ENCODE results near the gene RBM20.
"Not testable (repeated sequence)": the region's sequence is repeated elsewhere in the genome, so short reads cannot be mapped to it uniquely, and the experiment has no call there.

The RBM20 gene

DNA sequence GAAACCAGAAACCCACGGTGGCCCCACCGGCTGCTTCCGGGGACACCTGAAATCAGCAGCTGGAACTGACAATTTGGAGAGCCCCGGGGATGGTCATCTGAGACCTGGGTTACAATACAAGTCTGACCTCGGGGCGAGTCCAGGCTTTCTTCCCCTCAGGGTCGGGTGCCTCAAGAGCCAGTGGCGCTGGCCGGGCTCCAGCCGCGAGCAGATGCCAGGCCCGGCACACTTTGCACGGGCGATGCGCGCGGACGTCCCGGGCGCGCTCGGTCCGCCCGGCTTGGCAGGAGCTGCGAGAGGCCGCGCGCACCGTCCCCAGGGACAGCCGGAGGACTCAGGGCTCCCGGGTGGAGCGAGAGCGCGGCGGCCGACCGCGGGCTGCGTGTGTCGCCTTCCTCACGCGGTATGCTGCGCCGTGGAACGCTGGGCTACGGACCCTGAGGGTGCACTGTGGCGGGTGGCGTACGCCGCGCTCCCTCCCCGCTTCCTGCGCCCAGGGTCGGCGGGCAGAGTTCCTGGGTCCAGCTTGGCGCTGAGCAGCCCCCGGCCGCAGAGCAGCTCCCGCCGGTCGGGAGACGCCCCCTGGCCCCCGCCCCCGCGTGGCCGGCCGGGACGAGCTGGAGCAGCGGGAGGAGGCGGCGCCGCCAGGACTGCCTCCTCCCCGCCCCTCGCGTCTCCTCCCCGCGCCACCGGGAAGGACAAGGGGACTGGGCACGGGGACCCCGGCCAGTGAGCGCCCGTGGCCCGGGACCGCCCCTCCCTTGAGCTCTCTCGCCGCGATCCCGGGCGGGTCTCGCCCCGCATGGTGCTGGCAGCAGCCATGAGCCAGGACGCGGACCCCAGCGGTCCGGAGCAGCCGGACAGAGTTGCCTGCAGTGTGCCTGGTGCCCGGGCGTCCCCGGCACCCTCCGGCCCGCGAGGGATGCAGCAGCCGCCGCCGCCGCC is at the start of gene RBM20:
TSS of gene RBM20 (plus strand) at position 684 of the 945 bp plus-strand sequence. CDS start at position 803, 119 bp downstream.
- in situ Hi-C loops (cut with MboI; ENCODE audit: low sequenced_read_pairs) = no loop called here

DNA sequence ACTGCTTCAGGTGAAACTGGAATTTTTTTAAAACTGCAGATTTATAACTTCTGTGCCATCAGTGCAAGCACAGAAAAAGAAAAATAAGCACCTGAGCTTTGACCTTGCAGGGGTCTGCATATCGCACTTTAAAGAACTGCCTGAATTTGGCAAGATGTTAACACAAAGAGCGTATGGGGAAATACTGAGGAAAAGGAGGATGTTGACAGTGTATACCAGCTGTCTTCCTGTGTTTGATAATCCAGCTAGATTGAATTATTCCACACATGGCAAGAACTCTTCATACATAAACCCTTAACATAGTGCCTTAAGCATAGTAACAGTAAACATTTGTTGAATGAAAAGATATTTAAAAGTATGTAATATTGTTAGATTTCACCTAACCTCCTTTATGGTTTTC is 46.7 kb upstream of the RBM20 start:
- in situ Hi-C loops (cut with MboI; ENCODE audit: low sequenced_read_pairs) = no loop called here

DNA sequence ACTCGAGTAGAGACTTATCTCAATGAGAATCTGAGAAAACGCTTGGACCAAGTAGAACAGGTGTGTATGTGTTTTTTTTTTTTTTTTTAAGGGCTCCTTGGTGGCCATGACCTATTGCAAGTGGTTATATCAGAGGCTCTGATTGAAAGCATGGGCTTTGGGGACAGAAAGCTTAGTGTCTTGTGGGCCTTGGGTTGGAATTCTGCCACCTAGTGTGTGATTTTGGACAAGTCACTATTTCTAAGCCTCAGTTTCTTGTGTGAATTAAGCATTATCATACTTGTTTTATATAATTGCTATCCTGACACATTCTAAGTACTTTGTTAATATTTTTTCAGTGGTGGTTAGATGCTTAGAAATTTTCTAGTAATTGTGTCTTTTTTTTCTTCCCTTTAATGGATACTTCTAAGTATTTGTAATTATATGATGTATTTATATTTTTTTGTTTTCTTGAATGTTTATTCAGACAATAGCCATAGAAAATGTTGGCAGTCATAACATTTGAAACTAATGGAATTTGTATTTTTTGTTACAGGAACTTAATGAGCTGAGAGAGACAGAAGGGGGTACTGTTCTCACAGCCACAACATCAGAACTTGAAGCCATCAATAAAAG is 43.5 kb upstream of the RBM20 start:
- in situ Hi-C loops (cut with MboI; ENCODE audit: low sequenced_read_pairs) = no loop called here

DNA sequence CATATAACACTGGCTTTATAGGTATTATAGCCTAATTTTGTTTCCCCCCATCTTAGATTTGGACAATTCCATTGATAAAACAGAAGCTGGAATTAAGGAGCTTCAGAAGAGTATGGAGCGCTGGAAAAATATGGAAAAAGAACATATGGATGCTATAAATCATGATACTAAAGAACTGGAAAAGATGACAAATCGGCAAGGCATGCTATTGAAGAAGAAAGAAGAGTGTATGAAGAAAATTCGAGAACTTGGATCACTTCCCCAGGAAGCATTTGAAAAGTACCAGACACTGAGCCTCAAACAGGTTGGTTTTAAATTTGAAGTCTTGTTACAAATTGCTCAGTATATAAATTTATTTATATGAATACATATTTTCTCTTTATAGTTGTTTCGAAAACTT is 42.6 kb upstream of the RBM20 start:
- in situ Hi-C loops (cut with MboI; ENCODE audit: low sequenced_read_pairs) = no loop called here

DNA sequence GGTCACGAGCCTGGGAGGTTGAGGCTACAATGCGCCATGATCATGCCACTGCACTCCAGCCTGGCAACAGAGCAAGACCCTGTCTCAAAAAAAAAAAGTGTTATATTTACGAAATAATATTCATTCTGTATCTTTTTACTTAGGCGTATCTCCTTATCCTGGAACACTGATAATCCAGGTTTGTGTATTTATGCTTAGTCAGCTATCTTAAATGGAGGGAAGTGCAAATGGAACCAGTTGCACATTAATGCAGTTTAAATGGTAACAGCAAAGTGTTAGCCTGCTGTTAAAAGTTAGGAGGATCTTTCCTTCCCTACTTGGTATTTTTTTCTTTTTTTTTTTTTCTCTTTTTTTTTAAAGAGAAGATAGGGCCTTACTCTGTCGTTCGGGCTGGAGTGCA is 36.0 kb upstream of the RBM20 start:
- in situ Hi-C loops (cut with MboI; ENCODE audit: low sequenced_read_pairs) = no loop called here

DNA sequence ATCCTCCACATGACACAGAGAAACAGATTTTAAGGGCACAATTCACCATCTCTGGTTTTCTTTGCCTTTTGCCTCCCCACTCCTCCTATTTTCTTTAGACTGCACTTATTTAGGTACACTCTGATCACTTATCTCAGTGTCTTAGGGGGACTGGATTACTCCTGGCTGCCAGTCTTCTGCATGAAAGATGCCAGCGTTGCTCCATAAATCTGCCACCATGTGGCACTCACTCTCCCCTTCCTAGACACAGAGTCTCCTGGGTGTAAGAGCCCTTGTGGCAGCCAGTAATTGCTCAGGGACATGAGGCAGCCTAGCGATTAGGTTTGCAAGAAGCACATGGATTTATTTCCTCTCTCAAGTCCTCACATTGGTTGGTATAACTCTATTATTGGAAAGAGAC is 34.5 kb upstream of the RBM20 start:
- in situ Hi-C loops (cut with MboI; ENCODE audit: low sequenced_read_pairs) = no loop called here

DNA sequence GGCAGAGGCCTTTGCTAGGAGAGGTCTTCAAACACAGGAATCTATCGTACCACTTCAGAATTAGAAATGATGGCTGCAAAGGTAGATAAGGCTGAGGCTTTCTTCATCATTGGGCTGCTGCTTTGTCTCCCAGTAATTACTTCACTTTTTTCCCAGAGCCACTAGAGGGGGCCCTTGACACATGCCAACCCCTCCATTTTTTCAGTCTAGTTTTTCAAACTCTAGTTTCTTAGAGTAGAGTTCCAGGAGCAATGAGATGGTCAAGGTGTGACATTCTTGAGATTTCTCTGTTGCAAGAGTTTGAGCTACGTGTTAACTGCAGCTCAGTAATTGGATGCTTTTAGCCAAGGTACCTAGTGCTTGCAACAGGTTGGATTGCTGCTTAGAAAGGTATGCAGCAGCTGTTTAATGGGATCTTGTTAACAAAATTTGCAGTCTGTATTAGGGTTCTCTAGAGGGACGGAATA is 33.8 kb upstream of the RBM20 start:
- in situ Hi-C loops (cut with MboI; ENCODE audit: low sequenced_read_pairs) = no loop called here

DNA sequence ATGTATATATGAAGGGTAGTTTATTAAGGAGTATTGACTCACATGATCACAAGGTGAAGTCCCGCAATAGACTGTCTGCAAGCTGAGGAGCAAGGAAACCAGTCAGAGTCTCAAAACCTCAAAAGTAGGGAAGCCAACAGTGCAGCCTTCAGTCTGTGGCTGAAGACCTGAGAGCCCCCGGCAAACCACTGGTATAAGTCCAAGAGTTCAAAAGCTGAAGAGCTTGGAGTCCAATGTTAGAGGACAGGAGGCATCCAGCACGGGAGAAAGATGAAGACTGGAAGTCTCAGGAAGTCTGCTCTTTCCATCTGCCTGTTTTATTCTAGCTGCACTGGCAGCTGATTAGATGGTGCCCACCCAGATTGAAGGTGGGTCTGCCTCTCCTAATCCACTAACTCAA is 33.4 kb upstream of the RBM20 start:
- in situ Hi-C loops (cut with MboI; ENCODE audit: low sequenced_read_pairs) = not testable (repeated sequence)

DNA sequence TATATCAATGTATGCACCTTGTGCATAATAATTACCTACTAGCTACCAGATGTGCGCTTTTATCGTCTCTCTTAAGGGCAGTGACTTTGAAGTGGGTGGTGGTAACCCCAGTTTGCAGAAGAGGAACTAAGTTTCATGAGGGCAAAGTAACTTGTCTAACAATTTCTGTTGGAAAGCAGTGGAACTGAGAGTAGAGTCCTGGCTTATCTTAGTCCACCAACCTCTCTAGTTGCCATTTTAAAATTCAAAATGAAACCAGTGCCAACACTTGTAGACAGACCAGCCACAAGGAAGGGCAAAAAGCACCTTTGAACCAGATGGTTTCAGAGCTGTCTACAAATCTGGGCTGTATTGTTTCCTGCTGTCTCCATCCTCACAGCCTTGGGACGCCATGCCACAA is 32.0 kb upstream of the RBM20 start:
- in situ Hi-C loops (cut with MboI; ENCODE audit: low sequenced_read_pairs) = no loop called here

DNA sequence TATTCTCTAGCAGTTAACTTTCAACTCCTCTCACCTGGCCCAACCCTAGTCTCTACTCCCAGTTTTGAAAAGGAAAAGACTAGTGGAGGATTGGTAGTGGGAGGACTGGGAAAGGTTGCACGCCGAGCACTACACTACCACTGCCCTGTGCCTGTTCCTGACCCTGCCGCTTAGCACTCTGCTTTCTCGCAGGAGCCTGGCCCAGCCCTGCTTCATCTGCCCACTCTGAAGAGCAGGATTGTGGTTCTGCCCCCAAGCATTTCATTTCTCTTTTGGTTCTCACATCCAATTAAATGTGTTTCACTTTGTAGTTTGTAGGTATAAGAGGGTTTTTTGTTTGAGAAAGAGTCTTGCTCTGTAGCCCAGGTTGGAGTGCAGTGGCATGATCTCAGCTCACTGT is 31.5 kb upstream of the RBM20 start:
- in situ Hi-C loops (cut with MboI; ENCODE audit: low sequenced_read_pairs) = no loop called here

DNA sequence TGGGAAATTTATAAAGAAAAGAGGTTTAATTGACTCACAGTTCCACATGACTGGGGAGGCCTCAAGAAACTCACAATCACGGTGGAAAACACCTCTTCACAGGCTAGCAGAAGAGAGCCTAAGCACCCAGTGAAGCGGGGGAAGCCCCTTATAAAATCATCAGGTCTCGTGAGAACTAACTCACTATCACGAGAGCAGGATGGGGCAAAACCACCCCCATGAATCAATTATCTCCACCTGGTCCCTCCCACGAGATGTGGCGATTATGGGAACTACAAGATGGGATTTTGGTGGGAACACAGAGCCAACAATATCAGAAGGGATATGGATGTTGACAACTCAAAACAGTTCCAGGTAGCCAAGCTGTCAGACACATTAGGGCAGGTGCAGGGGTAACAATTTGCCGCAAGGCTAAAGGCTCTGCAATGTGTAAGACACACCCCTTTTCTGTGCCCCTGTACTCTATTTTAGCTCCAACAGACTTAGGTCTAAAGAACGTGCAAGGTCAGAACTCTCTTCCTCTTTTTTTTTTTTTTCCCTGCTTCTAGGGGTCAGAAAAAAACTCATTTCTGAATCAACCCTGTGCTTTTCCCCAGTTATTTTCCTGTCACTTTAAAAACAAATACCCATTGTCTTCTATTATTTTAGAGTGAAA is 30.7 kb upstream of the RBM20 start:
- in situ Hi-C loops (cut with MboI; ENCODE audit: low sequenced_read_pairs) = no loop called here

DNA sequence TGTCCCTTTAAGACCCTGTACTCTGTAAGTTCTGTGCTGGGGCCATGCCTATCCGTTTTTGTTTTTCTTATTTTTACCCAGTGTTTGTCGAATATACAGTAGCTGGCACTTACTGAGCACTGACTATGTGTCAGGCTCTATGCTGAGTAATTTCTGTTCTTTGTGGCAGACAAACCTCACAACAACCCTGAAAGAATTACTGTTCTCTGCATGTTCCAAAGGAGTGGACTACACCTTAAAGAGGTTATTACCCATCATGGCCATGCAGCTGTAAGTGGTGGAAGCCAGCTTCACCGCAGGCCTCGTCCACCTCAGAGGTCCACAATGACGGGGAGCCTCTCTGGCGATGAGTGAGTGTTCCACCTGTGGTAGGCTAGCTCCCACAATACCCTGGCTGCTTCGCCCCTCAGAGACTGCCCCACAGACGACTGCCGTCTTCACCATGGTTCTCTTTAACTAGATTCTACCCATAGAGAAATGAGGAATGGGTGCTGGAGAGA is 30.1 kb upstream of the RBM20 start:
- in situ Hi-C loops (cut with MboI; ENCODE audit: low sequenced_read_pairs) = no loop called here

DNA sequence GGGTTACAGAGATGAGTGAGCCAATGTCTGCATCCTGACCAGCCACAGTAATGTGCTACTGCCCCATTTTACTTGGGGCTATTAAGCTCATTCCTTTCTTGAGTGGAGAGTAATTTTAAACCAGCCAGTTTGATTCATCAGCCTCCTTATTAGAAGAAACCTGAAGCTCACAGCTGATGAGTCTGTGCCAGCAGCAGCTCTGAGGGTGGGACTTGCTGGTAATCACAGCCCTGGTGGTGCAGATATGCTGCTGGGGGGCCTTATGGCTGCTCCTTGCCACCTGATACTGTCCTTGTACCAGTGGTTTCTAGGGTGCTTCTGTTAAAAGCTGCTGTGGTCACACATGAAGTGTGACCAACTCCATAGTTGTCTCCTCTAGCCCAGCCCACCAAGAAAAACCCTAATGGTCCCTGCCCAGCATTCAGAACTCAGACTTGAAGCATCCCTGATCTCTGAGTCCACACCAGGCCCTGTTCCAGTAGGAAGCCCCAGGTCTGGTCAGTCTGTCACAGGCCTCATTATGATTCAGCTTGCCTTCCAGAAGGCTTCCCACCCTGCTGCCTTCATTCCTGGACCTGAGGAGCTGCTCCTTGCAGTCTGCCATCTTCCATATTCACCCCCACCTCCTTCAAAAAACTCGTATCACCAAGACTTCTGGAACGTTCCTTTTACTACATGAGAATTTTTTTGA is 28.9 kb upstream of the RBM20 start:
- in situ Hi-C loops (cut with MboI; ENCODE audit: low sequenced_read_pairs) = no loop called here

DNA sequence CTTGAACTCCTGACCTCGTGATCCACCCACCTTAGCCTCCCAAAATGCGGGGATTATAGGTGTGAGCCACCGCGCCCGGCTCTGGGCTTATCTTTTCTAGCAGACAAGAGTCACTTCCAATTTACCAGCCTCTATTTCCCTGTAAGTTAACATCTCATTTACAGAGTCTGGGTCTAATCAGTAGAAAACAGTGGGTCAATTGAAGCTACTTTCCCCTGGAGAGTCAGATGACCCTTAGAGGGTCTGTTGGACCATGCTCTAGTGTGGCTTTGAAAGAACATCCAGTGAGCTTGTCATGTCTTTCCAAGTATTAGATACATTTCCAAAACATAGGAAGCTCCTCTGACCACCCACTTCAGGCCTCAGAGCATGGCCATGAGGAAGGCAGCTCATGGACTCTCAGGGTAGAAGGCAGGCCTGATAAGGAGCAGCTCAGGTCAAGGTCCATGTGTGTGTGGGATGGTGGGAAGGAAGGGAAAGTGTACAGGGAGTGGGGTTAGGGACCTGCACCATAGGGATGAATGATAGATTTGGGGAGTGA is 27.6 kb upstream of the RBM20 start:
- in situ Hi-C loops (cut with MboI; ENCODE audit: low sequenced_read_pairs) = no loop called here

DNA sequence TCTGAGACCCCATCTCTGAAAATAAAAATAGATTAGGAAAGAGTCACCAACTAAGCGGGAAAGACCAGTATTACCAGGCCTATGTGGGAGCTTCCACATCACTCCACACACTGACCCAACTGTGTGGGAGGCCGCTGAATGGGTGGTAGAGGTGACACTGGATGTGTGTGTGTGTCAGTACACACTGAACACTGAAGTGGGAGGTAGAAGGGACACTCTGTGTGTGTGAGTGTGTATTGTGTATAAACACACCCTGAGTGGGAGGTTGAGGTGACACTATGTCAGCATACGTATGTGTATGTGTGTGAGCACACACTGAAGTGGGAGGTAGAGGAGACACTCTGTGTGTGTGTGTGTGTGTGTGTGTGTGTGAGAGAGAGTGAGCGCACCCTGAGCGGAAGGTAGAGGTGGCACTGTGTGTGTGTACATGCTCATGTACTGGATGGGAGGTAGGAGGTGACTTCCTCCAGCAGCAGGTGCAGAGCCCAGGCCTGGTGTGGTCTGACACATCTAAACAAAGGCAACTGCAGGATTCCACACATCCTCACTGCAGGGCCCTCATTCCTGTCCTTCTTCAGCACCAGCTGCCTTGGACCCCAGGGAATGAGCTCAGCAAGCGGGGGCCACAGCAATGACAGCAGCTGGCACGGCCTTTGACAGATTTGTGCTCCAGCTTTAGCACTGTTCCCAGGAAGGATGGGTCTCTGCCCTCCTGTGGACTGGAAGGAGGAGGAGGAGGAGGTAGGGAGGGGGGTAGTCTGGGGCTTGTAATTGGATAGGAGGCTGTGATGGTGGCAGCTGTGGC is 26.5 kb upstream of the RBM20 start:
- in situ Hi-C loops (cut with MboI; ENCODE audit: low sequenced_read_pairs) = no loop called here

DNA sequence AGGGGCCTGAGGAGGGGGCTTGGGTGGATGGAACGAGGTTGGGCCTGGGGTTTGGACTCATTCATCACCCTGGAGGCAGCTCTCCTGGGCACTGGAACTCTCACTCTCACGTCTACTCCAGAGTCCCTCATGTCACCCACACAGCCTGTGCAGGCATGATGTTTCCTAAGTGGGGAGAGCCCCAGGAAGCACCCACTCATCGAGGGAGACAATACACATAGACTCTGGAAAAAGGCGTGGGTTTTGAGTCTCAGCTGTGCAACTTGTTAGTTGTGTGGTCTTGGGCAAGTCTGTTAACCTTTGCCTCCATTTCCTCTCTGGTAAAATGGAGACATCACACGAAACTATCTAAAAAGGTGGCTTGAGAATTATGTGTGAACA is 25.9 kb upstream of the RBM20 start:
- in situ Hi-C loops (cut with MboI; ENCODE audit: low sequenced_read_pairs) = no loop called here

DNA sequence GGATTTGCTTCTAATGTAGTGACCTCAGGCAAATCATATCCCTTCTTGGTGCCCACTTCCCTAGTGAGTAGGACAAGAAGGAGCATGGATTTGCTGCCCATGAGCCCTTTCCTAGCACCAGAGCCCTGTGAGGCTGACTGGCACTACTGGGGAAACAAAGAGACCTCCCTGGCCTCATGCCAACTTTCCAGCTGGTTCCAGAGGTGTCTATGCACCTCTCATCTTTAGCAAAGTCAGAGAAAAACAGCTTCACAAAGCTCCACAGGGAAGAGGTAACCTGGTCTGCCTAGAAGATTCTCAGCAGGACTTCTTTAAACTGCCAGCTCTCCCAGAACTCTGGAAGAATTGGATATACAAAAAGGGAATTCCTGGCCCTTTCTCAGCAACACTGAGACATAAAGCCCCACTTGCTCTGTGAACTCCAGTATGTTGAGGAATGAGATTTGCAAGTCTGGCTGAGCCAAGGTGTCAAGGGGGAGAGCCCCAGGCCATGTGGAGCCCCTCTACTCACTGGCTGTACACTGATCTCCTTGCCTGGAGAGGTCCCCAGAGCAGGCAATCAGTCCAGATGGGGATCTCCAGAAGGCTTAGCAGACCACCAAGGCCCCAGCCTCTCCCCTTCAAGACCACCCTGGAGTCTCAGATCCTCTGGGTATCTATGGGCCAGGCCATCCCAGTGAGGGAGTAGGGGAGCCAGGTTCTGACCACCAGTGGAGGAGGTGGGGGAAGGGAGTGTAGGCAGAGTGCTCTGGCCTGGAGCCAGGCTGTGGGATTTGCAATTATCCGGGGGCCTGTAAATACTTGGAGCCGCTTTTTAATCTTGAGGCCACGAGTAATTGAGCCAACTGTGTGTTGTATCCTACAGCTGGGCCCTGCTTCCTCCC is 24.4 kb upstream of the RBM20 start:
- in situ Hi-C loops (cut with MboI; ENCODE audit: low sequenced_read_pairs) = no loop called here

DNA sequence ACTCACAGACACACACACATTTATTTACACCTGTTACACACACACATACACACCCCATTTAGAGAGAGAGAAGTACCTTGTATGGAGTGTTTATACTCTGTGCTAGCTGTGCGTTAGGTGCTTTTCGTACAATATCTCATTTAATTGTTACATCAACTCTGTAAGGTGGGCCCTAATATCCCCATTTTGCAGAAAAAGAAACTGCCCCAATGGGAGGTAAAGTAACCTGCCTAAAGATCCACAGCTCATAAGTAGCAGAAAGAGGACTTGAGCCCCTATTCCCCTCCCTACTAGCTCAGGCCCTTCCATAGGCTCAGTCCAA is 23.8 kb upstream of the RBM20 start:
- in situ Hi-C loops (cut with MboI; ENCODE audit: low sequenced_read_pairs) = no loop called here

DNA sequence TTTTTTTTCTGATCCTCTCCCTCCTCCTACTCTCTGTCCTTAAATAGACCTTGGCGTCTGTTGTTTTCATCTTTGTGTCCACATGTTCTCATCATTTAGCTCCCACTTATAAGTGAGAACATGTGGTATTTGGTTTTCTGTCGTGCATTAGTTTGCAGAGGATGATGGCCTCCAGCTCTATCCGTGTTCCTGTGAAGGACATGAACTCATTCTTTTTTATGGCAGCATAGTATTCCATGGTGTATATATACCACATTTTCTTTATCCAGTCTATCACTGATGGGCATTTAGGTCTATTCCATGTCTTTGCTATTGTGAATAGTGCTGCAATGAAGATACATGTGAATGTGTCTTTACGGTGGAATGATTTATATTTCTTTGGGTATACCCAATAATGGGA is 20.8 kb upstream of the RBM20 start:
- in situ Hi-C loops (cut with MboI; ENCODE audit: low sequenced_read_pairs) = not testable (repeated sequence)

All from hTERT RPE-1 (cell line).